Glomerular visceral epithelial cell (primary cell): ENCODE data around the gene TRIM41.

Experiments
- DNase-seq: peaks from one replicate; pipeline ENCODE4 v3.0.0-alpha.2; 2016; ENCODE audit errors: extremely low spot score

TRIM41 gene

DNA sequence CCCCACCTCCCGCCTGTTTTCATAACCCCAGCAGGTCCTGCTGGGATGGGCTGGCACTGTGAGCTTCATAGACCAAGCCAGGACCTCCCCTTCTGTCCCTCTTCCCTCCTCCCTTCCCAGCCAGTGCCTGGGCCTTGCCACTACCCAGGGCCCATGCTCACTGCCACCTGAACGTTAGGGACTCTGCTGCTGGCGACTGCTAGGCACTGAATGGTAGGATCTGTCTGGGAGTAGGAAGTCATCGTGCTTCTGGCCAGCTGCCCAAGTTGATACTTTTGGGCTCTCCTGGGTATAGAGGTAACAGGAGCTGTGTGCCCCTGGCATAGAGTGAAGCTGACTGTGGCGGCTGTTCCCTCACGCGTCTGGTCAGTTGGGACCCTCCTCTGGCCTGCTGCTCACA, 8.4 kb downstream of the TRIM41 start:
- DNase-seq, result no peak

DNA sequence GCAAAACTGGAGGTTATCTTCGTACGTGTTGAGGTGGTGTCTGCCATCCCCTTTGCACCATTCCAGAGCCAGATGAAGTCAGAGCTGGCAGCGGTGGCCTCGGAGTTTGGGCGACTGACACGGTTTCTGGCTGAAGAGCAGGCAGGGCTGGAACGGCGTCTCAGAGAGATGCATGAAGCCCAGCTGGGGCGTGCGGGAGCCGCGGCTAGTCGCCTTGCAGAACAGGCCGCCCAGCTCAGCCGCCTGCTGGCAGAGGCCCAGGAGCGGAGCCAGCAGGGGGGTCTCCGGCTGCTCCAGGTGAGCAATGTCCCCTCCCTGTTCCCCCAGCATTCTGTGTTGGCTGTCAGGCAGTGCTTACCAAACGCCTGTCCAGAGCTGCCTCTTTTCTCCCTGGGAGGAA, 9.5 kb downstream of the TRIM41 start:
- no peak for DNase-seq

DNA sequence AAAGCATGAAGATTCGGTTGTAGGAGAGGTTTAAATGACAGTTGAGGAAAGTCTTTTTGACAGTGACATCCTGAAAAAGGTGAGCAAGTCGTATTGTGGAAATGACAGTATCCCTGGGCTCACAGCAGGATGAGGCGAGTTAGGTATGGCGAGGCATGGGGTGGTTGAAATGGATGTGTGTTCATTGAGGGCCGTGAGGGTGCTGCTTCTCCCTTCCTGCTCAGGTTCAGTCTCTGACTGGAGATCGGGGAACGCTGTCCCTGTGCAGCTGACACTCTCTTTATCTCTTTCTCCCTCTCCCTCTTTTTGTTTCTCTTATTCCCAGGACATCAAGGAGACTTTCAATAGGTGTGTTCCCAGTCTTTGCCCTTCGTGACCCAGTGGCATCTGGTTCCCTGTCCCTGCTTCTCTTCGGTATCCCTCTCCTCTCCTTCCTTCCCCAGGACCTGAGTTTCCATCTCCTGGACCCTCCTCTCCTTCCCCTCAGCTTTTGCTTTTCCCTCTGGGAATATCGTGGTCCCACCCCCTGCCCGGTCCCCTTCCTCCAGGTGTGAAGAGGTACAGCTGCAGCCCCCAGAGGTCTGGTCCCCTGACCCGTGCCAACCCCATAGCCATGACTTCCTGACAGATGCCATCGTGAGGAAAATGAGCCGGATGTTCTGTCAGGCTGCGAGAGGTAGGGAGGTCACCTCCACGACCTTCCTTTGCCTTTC, 10.2 kb downstream of the TRIM41 start:
- no peak for DNase-seq

DNA sequence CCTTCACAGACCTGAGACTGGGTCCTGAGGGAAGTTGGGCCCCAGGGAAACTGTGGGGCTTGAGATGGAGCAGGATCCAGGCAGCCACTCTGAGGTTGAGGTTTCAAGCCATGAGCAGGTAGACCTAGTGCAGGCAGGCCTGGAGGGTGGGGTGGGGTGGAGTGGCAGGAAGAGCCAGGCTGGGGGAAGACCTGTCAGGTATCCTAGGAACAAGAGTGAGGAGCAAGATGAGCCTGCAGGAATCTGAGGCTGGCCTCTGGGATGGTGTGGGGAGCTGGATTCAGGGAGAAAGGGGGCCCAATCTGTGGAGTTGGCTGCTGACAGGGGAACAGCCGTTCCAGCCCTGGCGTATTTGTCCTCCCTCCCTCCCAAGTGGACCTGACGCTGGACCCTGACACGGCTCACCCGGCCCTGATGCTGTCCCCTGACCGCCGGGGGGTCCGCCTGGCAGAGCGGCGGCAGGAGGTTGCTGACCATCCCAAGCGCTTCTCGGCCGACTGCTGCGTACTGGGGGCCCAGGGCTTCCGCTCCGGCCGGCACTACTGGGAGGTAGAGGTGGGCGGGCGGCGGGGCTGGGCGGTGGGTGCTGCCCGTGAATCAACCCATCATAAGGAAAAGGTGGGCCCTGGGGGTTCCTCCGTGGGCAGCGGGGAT, 10.8 kb downstream of the TRIM41 start:
- no peak for DNase-seq

DNA sequence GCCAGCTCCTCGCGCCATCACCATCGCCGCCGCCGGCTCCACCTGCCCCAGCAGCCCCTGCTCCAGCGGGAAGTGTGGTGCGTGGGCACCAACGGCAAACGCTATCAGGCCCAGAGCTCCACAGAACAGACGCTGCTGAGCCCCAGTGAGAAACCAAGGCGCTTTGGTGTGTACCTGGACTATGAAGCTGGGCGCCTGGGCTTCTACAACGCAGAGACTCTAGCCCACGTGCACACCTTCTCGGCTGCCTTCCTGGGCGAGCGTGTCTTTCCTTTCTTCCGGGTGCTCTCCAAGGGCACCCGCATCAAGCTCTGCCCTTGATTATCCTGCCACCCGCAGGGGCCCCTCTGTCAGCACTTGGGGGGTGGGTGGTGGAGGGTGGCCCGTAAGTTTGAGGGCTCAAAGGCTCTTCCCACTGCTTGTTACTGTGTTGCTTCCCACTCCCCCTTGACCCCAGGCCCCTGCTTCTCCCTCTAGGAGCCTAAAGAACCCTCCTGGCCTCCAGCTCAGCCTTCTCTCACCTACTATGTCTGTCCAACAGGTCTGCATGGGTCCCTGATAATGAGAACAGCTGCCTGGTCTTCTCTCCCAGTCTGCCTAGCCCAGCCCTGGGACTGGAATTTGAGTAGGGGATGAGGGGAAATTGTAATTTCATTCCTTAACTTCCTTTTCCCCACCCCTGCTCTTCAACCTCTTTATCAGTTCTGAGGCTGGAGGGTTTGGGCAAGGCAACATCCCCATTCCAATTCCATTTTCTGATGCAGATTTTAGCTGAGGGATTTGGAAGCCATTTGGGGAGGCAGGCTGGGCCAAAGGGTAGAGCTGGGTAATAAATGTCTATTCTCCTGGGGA, 11.6 kb downstream of the TRIM41 start:
- DNase-seq, result no peak

DNA sequence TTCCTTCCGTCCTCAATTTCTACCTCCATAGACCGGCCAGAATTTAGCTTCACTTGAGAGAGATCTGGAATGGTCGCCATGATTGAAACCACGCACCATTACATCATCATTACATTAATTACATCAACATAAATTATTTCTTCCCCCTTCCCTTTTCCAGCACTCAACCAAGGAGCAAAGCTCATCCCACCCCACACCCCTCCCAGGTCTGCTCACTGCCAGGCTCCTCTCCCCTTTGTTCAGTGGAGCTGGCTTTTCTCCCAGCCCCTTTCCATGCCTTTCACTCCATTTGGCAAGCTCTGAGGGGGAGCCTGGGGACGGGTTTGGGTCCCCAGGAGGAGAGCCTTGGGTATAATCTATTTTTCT, 12.2 kb downstream of the TRIM41 start:
- DNase-seq, result no peak

DNA sequence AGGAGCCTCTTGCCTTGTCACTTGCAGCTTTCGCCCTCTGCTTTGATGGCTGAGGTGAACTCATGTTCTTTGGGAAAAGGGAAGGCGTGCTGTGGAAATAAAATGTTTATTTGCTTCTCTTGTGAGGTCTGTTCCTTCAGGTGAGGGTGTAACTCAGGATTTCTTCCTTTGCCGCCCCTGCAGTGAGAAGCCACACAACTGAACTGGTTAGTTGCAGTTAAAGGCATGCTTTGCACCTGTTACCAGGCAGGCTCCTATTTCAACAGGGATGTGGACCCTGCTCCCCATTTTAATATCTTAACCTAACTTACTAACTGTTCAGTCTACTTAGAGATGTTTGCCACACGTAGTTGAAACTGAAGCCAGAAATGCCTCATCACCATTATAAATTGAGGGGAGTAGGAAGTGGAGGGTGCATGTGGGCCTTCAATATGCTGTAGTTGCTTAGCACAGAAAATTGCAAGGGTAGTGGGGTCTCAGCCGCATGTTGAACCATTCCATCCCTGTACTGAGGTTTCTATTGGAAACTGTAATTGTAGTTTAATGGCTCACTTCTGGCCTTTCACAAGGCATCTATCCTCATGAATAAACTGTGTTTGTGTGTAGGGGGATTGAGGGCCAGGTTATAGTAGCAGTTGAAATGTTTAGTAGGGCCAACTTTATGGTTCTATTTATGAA, 12.7 kb downstream of the TRIM41 start:
- DNase-seq, result no peak

DNA sequence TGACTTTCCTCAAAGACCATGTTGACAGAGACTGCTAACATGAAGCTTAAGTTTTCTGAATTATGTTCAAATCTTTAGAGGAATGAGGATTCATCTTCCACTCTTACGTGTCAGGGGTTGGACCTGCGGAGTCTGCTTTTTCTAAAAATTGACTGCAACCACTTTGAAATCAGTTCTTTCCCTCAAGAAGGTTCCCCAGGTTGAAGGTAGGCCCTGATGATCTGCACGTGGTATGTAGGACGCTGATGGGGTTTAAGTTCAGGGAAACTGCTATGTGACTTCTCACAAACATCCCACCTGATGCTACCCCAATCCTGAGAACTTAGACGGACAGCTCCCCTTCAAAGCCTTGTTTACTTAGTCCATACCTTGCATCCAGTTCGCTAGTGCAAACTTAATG, 13.4 kb downstream of the TRIM41 start:
- DNase-seq, result no peak

DNA sequence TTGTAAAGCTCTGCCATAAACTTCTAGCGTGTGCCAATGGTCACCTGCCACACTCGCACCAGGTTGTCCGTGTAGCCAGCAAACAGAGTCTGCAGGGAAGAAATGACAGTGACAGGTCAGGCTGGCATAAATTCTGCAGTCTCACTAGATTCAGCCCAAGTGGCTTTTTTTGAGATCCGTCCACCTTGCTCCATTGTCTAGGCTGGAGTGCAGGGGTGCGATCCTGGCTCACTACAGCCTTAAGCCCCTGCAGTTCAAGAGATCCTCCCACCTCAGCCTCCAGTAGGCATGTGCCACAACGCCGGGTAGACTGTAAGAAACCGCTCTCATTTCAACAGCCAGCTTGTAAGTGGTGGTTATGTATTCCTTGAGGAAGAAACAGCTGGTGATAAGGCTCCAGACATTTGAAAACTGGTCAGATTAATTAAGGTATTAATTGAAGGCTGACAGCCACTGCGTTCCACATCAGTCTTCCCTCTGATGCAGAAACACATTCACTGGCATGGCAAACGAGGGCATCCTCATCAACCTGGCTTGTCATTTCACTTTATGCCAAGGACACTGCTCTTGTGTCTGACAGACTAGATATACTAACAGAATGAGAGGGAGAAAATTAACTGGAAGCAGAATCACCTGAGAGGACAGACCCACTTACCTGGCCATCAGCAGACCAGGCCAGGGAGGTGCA, 14.0 kb downstream of the TRIM41 start:
- no peak for DNase-seq

DNA sequence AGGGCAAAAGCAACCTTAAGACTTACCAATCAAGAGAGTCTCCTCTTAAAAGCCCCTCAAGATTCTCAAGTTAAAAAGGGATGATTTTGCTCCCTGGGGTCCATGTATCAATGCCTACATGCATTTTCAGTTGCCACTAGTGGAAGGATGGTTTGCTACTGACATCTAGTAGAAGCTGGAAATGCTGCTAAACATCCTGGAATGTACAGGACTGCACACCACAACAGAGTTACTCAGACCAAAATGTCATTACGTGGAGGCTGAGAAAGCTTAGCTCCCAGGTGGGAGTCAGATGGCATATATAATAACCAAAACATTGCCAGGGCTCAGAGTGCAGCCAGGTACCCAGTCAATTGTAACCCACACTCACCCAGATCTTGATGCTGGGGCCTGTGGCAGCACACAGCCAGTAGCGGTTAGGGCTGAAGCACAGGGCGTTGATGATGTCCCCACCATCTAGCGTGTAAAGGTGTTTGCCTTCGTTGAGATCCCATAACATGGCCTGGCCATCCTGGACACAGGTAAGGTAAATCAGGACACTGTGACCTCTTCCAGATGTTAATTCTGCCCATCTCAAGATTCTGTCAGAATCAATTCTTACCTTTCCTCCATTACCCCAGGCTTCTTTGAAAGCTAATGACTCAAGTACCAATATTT, 14.8 kb downstream of the TRIM41 start:
- no peak for DNase-seq

DNA sequence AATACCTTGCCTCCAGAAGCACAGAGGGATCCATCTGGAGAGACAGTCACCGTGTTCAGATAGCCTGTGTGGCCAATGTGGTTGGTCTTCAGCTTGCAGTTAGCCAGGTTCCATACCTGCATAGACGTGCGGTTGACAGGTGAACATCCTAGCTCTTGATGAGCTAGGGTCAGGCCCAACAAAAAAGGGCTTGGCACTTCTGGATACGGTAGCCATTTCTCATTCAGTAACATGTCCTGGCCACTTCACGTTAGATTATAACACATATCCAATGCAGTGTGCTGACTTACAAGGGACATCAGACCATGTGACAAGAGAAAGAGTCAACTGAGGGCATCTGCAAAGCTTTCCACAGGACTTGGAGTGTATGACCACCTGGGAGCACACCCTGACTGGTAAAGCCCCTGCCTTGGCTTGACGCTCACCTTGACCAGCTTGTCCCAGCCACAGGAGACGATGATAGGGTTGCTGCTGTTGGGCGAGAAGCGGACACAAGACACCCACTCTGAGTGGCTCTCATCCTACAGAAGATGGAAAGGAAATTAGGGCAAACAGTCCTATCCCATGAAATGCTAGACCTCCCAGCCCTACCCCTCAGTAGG, 16.1 kb downstream of the TRIM41 start:
- DNase-seq, result no peak

DNA sequence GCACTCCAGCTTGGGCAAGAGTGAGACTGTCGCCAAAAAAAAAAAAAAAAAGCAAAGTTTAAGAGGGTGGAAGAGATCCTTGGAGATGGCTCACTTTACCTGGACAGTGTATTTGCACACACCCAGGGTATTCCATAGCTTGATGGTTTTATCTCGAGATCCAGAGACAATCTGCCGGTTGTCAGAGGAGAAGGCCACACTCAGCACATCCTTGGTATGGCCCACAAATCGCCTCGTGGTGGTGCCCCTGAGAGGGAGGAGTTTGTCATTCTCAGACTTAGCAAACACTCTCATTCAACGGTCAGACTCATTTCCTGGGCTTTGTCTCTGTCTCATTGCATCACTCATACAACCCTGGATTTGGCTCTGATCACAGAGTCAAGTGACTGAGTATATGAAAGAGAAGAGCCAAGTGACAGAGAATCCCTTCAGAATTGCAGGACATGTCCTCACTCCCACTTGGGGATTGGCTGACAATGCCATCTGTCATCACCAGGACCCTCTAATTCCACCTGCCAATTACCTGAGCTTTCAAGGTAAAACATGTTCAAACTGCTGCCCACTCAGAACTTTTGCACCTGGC, 18.4 kb downstream of the TRIM41 start:
- peak; percentile 75 for DNase-seq

DNA sequence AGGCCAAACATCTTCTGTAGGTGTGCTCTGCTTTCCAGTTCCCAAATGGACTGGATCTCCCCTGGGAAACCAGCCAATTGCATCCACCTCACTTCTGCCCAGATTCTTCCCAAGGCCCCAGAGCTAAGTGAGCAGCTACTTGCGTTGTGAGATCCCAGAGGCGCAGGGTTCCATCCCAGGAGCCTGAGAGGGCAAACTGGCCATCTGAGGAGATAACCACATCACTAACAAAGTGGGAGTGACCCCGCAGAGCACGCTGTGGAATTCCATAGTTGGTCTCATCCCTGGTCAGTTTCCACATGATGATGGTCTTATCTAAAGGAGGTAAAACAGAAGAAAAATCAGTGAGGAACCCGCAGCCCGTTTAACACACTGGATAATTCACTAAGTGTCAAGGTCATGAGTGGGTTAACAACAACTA, 19.0 kb downstream of the TRIM41 start:
- DNase-seq, result no peak

DNA sequence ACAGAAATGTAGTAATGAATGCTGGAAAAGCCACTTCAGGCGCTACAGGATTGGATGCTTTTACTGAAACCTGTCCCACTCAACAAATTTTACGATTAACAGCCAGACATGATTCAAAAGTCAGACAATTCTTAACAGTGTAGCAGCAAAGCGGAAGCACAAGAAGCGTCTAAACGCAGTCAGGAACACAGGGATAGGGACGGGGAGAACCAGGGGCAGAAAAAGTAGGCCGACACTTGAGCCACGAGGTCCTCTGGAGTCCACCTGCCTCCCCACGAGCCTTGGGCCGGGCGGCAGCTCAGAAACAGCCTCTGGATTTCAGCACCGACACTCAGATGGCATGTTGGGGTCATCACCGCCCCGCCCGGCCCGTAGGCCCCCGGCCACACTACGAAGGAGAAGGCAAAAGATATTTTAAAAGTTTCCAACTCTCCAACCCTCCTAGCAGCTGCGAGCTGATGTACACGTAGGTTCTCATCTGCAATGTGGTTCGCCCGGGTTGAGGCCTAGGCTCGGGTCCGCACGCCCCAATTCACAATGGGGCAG, 20.0 kb downstream of the TRIM41 start:
- DNase-seq, result no peak

DNA sequence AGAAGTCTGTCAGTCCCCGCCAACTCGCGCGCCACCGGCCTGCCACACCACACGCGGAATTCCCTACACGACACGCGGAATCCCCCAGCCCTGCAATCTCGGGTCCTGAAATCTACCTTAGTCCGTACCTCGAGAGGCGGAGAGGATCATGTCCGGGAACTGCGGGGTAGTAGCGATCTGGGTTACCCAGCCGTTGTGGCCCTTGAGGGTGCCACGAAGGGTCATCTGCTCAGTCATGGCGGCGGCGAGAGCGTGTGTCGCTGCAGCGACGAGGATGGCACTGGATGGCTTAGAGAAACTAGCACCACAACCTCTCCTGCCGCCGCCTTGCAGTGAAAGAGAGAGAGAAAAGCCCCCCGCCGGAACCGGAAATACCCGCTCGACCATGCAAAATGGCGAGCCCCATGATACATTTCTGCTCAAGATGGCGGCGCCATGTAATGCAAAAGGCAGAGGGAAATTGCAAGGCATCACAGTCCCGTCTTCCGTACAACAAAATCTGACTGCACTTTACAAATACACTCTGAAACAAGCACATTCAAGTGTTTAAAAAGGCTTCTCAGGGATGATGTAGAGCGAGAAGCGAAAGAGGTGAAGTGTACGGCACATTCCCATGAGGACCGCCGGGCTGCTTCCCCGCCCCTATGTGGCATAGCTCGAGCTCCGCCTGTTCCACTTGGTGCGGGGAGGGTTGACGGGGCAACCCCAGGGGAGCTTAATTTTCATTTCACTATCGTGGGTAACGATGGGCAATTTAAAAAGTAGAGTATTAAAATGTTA, 20.7 kb downstream of the TRIM41 start, which contains the start of gene RACK1:
Gene RACK1, minus strand, starts transcription at position 343 of the 780 bp plus-strand sequence. Its CDS starts 106 bp downstream, at position 237.
- DNase-seq, result peak; percentile 92

DNA sequence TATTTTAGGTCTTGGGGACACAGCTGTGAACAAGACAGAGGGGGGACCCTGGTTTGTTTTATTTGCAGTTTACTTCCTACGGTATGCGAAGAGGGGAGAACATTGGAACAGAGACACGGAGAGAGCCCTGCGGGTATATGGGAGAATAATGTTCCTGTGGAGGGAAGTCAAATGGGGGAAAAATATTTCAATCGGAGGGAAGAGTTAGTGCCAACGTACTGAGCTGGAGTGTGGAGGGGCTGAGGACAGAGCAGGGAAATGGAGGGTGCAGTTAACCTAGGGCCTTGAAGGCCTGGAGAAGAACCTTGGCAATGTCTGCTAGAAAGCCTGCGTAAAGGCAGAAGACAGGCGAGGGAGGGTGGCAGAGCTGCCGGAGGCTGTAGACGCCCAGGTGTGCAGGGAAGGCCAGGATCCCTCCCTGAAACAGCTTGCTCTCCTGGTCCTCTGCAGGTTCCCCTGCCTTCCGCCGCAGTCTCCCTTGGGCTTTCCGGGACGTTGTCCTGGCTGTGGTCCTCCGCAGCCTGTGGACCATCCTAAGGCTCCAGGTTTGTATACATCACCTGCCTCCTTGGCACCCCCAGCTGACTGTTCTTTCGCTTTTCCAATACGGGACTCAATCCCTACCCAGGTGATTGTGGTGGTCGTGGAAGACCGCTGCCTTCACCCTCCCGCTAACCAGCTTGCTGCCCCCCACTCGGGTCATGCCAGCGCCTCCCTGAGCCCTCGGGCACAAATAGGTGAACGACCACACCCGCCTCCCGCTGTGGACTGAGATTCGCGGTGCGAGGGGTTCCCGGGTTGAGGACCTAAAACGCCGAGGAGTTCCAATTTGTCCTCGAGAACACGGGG, 22.6 kb downstream of the TRIM41 start:
- no peak for DNase-seq

DNA sequence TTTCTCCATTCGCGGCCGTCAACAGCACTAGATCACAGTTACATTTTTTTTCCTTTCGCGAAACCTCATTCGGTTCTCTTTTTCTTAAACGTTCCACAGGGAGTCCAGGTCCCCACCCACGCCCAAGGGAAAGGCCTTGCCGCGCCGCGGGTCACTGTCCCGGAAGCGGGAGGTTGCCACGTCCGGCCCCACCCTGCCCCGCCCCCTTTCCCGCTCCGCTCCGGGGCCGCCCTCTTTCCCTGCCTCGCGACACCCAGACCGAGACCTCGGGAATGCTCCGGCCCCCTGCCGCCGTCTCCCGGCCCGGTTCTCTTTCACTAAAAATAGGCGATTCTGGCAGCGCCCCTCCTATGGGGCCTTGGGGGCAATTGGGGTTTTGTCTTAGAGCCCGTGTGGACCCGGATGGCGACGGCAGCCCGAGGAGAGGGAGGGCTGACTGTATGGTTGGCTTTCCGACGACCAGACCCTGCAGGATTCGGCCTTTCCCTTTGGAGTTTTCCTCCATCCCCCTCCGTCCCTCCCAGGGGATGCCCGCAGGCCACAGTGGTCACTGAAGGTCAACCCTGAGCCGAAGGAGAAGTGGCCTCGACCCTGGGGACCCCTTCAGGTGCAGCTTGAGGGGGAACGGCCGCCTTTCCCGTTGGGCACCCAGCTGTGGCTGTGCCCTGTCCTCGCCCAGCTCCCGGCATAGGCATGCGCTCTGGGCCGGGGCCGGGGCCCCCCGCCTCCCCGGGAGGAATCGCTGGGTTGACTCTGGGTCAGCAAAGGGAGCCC, 23.4 kb downstream of the TRIM41 start:
- DNase-seq, result peak; percentile 90
